Astrocyte (in vitro differentiated cells and primary cell): ENCODE measurements around the gene KCNAB1. TPM values are rescaled to one million over a fixed set of nuclear protein-coding genes. Genes with fewer than 3 reads are reported as not detected.

Experiments
- DNase-seq: peaks from one replicate; pipeline ENCODE4 v3.0.0-alpha.2; 2010; ENCODE audit warnings: low read depth
- FAIRE-seq: peaks from 2 replicates; lab custom pipeline; 2011; peaks lifted over from hg19 to GRCh38; lab: Jason Lieb, UNC
- H2AFZ ChIP-seq: 2 replicates; pipeline ENCODE4 v1.6.0; 2012; ENCODE audit warnings: low read depth, low read length, inconsistent platforms
- H3K27ac ChIP-seq: 2 replicates; pipeline ENCODE4 v1.5.1; 2011; ENCODE audit warnings: low read depth, low read length, inconsistent platforms
- H3K27me3 ChIP-seq: 2 replicates; pipeline ENCODE4 v1.6.0; 2011; ENCODE audit warnings: low read length, inconsistent platforms; ENCODE audit not compliant: insufficient read depth
- H3K36me3 ChIP-seq: 2 replicates; pipeline ENCODE4 v1.5.1; 2011; ENCODE audit warnings: low read length, inconsistent platforms; ENCODE audit not compliant: insufficient read depth
- H3K4me1 ChIP-seq: 2 replicates; pipeline ENCODE4 v1.5.1; 2011; ENCODE audit warnings: low read length, inconsistent platforms; ENCODE audit not compliant: insufficient read depth
- H3K4me2 ChIP-seq: 2 replicates; pipeline ENCODE4 v1.6.0; 2012; ENCODE audit warnings: low read length, inconsistent platforms
- H3K4me3 ChIP-seq: 2 replicates; pipeline ENCODE4 v1.5.1; 2011; ENCODE audit warnings: low read depth, mild to moderate bottlenecking, low read length, inconsistent platforms; ENCODE audit not compliant: insufficient read depth
- H3K79me2 ChIP-seq: 2 replicates; pipeline ENCODE4 v1.6.0; 2012; ENCODE audit warnings: mild to moderate bottlenecking, low read length, inconsistent platforms; ENCODE audit not compliant: insufficient read depth
- H3K9ac ChIP-seq: 2 replicates; pipeline ENCODE4 v1.6.0; 2012; ENCODE audit warnings: mild to moderate bottlenecking, low read length, inconsistent platforms
- H3K9me3 ChIP-seq: 2 replicates; pipeline ENCODE4 v1.5.1; 2012; ENCODE audit warnings: low read depth, mild to moderate bottlenecking, low read length, inconsistent platforms; ENCODE audit not compliant: insufficient read depth
- H4K20me1 ChIP-seq: 2 replicates; pipeline ENCODE4 v1.6.0; 2012; ENCODE audit warnings: low read length, inconsistent platforms; ENCODE audit not compliant: insufficient read depth
- H3K27ac Mint-ChIP-seq: one replicate; pipeline ENCODE4 v1.8.0; 2021; ENCODE audit warnings: mild to moderate bottlenecking, mixed read lengths; ENCODE audit not compliant: unreplicated experiment
- H3K27me3 Mint-ChIP-seq: one replicate; pipeline ENCODE4 v1.8.0; 2021; ENCODE audit warnings: low read depth, mixed read lengths; ENCODE audit not compliant: unreplicated experiment
- H3K36me3 Mint-ChIP-seq: one replicate; pipeline ENCODE4 v1.8.0; 2021; ENCODE audit warnings: low read depth, mixed read lengths; ENCODE audit not compliant: unreplicated experiment
- H3K4me1 Mint-ChIP-seq: one replicate; pipeline ENCODE4 v1.8.0; 2021; ENCODE audit warnings: low read depth, mixed read lengths; ENCODE audit not compliant: unreplicated experiment
- H3K4me3 Mint-ChIP-seq: one replicate; pipeline ENCODE4 v1.8.0; 2021; ENCODE audit warnings: mild to moderate bottlenecking, moderate library complexity, mixed read lengths; ENCODE audit not compliant: unreplicated experiment
- H3K9me3 Mint-ChIP-seq: one replicate; pipeline ENCODE4 v1.8.0; 2021; ENCODE audit warnings: mild to moderate bottlenecking, mixed read lengths; ENCODE audit not compliant: unreplicated experiment
- CTCF ChIP-seq: IDR thresholded peaks from 2 replicates; pipeline ENCODE4 v1.5.1; 2011; ENCODE audit warnings: low read depth, mild to moderate bottlenecking, inconsistent platforms, low read length, moderate library complexity; ENCODE audit not compliant: insufficient read depth
- EZH2 ChIP-seq: IDR thresholded peaks from 2 replicates; pipeline ENCODE4 v1.6.1; 2012; ENCODE audit warnings: mild to moderate bottlenecking, low read length, inconsistent platforms; ENCODE audit not compliant: insufficient read depth
- total RNA-seq: library from RNA; stranded (reverse); gene quantifications from 2 replicates; pipeline ENCODE4 v1.2.1, GENCODE V29; 2021

KCNAB1 gene
- total RNA-seq, 1 donor from 2014 or later: 0.30 TPM

GRCh38 chr3:156431334-156432124, 311.2 kb downstream of the KCNAB1 start:
- Histone ChIP-seq H3K36me3 (no peaks in the 10 kb centered on the region), H3K4me3 (no peak overlapping the region), H4K20me1 (no peaks in the 10 kb centered on the region), H2AFZ (no peak overlapping the region), H3K27ac (no peak overlapping the region), H3K4me1 (no peaks in the 10 kb centered on the region), H3K4me2 (no peak overlapping the region), H3K27me3 (no peaks in the 10 kb centered on the region), H3K9ac (no peak overlapping the region), H3K79me2 (no peaks in the 10 kb centered on the region), H3K9me3 (no peaks in the 10 kb centered on the region)
- DNase-seq (no peak), FAIRE-seq (no peak)
- no peaks in the 10 kb centered on the region for H3K9me3 Mint-ChIP-seq
- TF ChIP-seq EZH2: no peak
- TF ChIP-seq CTCF: no peak
- no peaks in the 10 kb centered on the region for H3K36me3 Mint-ChIP-seq
- peaks cover 2% of the 10 kb centered on the region for H3K4me1 Mint-ChIP-seq
- no peak overlapping the region for H3K4me3 Mint-ChIP-seq
- peaks cover 14% of the 10 kb centered on the region for H3K27me3 Mint-ChIP-seq
- H3K27ac Mint-ChIP-seq: no peak overlapping the region

GRCh38 chr3:156432563-156432962, 312.2 kb downstream of the KCNAB1 start:
- Histone ChIP-seq H3K4me3 (no peak overlapping the region), H3K4me1 (no peaks in the 10 kb centered on the region), H3K79me2 (no peaks in the 10 kb centered on the region), H3K9me3 (no peaks in the 10 kb centered on the region), H3K9ac (no peak overlapping the region), H3K4me2 (no peak overlapping the region), H3K27ac (no peak overlapping the region), H3K36me3 (no peaks in the 10 kb centered on the region), H2AFZ (no peak overlapping the region), H4K20me1 (no peaks in the 10 kb centered on the region), H3K27me3 (no peaks in the 10 kb centered on the region)
- Mint-ChIP-seq H3K9me3 (no peaks in the 10 kb centered on the region), H3K4me1 (peaks cover 2% of the 10 kb centered on the region), H3K36me3 (no peaks in the 10 kb centered on the region), H3K27ac (no peak overlapping the region), H3K4me3 (no peak overlapping the region), H3K27me3 (peaks cover 10% of the 10 kb centered on the region)
- FAIRE-seq (no peak), DNase-seq (no peak)
- TF ChIP-seq EZH2: no peak
- TF ChIP-seq CTCF: no peak

- H3K4me1 ChIP-seq: no peaks in the 10 kb centered on the region
- H3K27me3 ChIP-seq: no peaks in the 10 kb centered on the region
- Mint-ChIP-seq H3K27ac (no peak overlapping the region), H3K9me3 (no peaks in the 10 kb centered on the region), H3K27me3 (peaks cover 10% of the 10 kb centered on the region), H3K4me1 (peaks cover 2% of the 10 kb centered on the region), H3K36me3 (no peaks in the 10 kb centered on the region), H3K4me3 (no peak overlapping the region)
- no peaks in the 10 kb centered on the region for H3K79me2 ChIP-seq
- no peak overlapping the region for H2AFZ ChIP-seq
- H4K20me1 ChIP-seq: no peaks in the 10 kb centered on the region
- H3K4me3 ChIP-seq: no peak overlapping the region
- no peak overlapping the region for H3K9ac ChIP-seq
- no peak overlapping the region for H3K27ac ChIP-seq
- peak; percentile 78 for DNase-seq
- FAIRE-seq: no peak
- no peaks in the 10 kb centered on the region for H3K36me3 ChIP-seq
- H3K4me2 ChIP-seq: no peak overlapping the region
- TF ChIP-seq EZH2 (no peak), CTCF (no peak)
- H3K9me3 ChIP-seq: no peaks in the 10 kb centered on the region
These were observed 312.8 kb downstream of the KCNAB1 start for GRCh38 chr3:156433138-156433537.
